GM12892 (cell line): ENCODE results near the gene SMPD3. TPM values are rescaled to one million over a fixed set of nuclear protein-coding genes. Genes with fewer than 3 reads are reported as not detected.
A peak's percentile ranks its signal among the peaks of the same experiment; 100 is the strongest.
"Not testable (repeated sequence)": the region's sequence is repeated elsewhere in the genome, so short reads cannot be mapped to it uniquely, and the experiment has no call there.

Source experiments
- DNase-seq: peaks from one replicate; pipeline ENCODE4 v3.0.0; 2011; ENCODE audit not compliant: insufficient read length
- FAIRE-seq: peaks from 2 replicates; lab custom pipeline; 2011; peaks lifted over from hg19 to GRCh38; lab: Jason Lieb, UNC
- POLR2A ChIP-seq: IDR thresholded peaks from 2 replicates; pipeline ENCODE4 v1.6.1; 2011; ENCODE audit warnings: low read depth, low read length, control low read depth
- POLR2AphosphoS5 ChIP-seq: IDR thresholded peaks from 2 replicates; pipeline ENCODE4 v1.6.1; 2011; ENCODE audit warnings: low read depth, low read length, control low read depth
- TAF1 ChIP-seq: IDR thresholded peaks from 2 replicates; pipeline ENCODE4 v1.6.1; 2011; ENCODE audit warnings: low read depth, mild to moderate bottlenecking, control low read depth, low read length, borderline replicate concordance
- polyA plus RNA-seq: library from polyadenylated mRNA; unstranded; fragments of >200 nt; gene quantifications from one replicate; pipeline ENCODE4 v1.2.1, GENCODE V29; 2012; ENCODE audit warnings: missing spikeins, inconsistent platforms; ENCODE audit not compliant: missing spikeins

Gene SMPD3
- polyA plus RNA-seq, result 0.38 TPM

- TF ChIP-seq POLR2A (no peak), TAF1 (no peak), POLR2AphosphoS5 (no peak)
- peak; percentile 97 for FAIRE-seq
- peak; percentile 94 for DNase-seq
These were observed at the start of gene SMPD3 for GRCh38 chr16:68448360-68448970. Gene SMPD3, minus strand, starts transcription at chr16:68448508. Its CDS starts 76,327 bp downstream, at chr16:68372181.

DNA sequence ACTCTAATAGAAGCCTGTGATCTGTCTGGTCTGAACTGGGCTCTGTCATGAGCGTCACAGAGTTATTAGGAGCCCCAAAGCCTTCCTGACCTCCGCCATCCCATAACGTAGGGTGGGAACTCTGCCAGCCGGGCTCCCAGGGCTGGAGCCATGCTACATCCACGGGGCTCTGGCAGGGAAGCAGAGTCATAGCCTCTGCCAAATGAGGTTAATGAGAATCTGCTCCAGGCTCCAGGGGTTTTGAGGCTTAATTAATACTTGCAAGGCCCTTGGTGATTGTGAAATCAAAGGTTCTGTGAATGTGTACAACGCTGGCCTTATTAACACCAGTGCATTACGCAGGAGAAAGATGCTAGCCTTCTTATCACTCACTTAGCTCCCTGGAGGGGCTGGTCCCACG is 48.4 kb upstream of the SMPD3 start:
- no peak for TF ChIP-seq POLR2A
- TF ChIP-seq TAF1, result no peak
- no peak for TF ChIP-seq POLR2AphosphoS5
- DNase-seq, result no peak
- no peak for FAIRE-seq

DNA sequence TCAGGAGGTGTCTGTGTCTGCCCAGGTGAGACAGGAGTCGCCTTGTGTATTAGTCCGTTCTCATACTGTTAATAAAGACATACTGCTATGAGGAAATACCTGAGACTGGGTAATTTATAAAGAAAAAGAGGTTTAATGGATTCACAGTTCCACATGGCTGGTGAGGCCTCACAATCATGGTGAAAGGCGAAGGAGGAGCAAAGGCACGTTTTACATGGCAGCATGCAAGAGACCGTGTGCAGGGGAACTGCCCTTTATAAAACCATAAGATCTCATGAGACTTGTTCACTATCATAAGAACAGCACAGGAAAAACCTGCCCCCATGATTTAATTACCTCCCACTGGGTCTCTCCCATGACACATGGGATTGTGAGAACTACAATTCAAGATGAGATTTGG is 46.0 kb upstream of the SMPD3 start:
- DNase-seq, FAIRE-seq: not testable (repeated sequence)

DNA sequence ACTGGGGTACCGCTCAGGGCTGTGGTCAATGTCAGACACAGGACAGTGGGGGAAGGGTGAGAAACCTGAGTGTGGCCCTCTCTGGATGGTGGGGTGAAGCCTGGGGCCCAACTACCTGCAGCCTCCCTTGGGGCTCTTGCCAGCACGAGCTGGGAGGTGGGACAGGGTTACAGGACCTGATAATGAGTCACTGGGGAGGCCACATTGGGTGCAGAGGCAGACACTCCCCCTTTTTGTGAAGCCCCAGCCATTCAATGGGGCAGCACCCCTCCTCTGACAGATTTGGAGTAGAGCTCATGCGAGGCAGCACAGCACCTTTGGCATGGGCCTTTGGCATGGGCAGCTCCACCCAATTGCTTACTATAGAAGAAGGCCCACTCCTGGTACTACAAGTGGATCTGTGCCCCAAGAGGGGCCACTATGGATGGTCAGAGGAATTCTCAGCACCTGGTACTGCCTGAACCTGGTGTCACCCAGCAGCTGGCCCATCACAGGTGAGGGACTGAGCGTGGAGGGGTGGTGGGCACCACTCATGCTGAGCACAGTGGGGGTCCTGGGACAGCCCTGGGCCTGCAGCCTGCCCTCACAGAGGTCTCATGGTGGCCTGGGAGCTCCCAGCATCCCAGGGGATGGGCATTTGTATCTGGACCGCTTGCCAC is 45.2 kb upstream of the SMPD3 start:
- no peak for FAIRE-seq
- no peak for TF ChIP-seq POLR2A
- DNase-seq, result no peak

DNA sequence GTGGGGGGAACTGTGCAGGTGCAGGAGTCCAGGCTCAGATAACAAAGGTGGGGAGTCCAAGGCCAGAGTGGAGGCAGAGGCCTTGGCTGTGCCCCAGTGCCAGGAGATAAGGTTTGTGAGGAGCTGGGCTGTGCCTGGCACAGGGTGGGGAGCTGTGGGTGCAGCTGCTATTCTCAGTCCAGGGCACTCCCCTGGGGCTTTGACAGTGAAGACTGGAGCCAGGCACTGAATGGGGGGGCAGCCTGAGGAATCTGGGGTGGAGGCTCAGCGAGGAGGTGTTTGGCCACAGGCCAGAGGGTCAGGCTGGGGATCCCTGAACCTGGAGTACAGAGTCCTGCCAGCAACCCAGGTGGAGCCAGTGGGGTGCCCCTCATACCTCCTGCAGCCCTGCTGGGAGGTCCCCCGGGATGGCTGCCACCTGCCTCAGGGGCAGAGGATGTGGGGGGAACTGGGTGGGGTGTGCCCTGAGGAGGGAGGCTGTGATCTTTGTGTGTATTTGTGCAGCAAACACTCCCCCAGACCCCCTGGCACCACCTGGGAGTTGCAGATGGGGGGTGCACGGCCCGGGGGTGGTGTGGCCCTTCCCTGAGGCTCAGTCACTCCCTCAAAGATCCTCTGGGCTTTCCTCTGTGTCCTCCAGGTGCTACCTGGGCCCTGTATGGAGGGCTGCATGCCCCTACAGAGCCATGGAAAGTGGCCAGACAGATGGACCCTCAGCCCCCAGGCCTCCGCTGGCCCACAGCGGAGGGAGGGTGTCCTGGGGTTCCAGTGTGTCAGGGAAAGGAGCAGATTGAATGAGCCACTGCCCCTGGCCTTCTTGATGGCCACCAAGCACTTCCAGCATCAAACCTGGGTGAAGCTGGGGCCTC is 44.5 kb upstream of the SMPD3 start:
- TF ChIP-seq POLR2AphosphoS5 (no peak), POLR2A (no peak), TAF1 (no peak)
- no peak for DNase-seq
- FAIRE-seq, result no peak

DNA sequence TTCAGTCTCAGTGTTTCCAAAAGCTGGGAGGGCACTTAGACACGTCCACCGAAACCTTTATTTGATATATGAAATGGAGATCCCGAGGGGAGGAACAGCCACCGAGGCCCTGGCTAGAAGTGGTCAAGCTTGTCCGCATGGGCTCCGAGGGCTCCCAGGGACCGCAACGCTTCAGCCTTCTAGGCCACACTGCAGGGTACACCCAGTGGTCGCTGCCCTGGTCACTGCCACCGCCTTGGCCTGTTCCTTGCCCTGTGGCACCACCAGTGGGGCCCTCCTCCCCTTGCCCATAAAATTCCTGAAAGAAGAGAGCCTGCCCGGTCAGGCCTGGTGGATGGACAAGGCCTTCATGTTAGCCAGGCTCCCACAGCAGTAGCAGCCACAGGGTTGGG is 43.8 kb upstream of the SMPD3 start:
- DNase-seq (no peak), FAIRE-seq (no peak)
- TF ChIP-seq POLR2AphosphoS5 (no peak), POLR2A (no peak), TAF1 (no peak)

DNA sequence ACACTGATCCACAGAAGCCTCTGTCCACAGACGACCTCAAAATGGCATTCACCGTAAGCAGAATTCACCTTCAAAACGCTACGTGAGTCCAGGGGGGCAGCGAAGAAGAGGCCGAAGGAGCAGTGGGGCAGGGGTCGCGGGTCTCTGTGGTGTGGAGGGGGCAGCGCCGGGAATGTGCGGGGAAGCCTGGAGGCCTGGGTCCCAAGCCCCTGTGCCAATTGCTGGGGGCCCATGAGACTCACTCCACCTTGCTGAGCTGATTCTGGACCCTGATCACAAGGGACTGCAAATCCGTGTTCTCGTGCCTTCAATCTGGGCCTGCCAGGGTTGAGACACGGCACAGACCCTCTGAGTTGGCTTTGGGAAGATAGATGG is 43.3 kb upstream of the SMPD3 start:
- FAIRE-seq (no peak), DNase-seq (no peak)
- no peak for TF ChIP-seq TAF1
- TF ChIP-seq POLR2A, result no peak
- TF ChIP-seq POLR2AphosphoS5, result no peak

DNA sequence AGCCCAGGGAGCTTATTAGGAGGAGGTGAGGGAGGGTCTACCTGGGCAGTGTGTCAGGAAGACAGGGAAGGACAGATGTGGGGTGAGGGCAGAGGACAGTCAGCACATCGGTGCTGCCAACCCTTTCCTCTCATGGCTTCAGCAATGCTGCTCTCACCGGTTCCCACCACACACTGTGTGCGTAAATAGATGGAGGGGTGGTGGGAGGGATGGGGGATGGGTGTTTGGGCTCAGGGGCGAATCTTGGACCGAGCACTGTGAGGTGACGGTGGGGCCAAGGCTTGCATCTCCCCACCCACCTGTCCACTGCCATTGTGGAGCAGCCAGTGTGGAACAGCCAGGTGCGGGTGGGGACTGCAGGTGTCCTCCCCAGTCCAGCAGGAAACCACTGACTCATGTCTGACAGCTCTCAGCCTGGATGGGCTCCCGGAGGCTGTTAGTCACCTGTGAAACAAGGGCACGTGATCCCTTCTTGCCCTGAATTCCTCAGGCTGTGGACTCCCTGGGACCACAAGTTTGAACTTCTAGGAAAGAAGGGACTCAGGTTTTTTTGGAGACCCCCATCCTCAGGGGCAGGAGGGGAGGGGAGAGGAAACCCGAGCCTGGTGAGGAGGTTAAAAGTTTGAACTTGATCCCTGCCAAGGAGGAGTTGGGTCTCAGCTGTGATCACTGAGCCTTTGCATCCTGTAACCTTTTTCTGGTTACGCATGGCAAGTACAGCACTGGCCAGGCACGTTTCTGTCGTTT is 42.7 kb upstream of the SMPD3 start:
- FAIRE-seq (peak; percentile 87), DNase-seq (peak; percentile 42)
- no peak for TF ChIP-seq POLR2AphosphoS5
- no peak for TF ChIP-seq TAF1
- no peak for TF ChIP-seq POLR2A

GRCh38 chr16:68490358-68490757 is 42.0 kb upstream of the SMPD3 start:
- FAIRE-seq, result no peak
- DNase-seq, result no peak

GRCh38 chr16:68488554-68488953 is 40.2 kb upstream of the SMPD3 start:
- DNase-seq, result no peak
- TF ChIP-seq POLR2A (no peak), TAF1 (no peak), POLR2AphosphoS5 (no peak)
- no peak for FAIRE-seq

More at GRCh38 chr16:68490358-68490757, 42.0 kb upstream of the SMPD3 start:
- no peak for TF ChIP-seq POLR2AphosphoS5
- no peak for TF ChIP-seq TAF1
- no peak for TF ChIP-seq POLR2A

DNA sequence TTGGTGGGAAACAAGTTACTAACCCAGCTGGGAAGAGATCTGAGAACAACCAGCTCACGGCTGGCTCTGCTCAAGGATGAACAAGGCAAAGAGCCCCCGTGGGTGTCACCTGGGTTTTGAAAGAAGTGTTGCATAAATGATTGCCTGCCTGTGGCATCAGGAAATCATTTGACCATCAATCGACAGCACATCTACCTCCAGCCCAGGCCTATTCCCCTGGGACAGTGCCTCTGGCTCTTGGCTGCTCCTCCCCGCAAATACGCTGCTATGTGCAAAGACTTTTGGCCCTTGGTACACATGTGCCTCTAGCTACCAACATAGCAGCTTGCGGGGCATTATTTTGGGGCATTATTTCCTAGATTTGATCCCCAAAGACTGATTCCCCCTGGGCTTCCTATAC is 39.4 kb upstream of the SMPD3 start:
- FAIRE-seq (no peak), DNase-seq (no peak)
- TF ChIP-seq TAF1 (no peak), POLR2A (no peak), POLR2AphosphoS5 (no peak)

GRCh38 chr16:68487203-68487514 is 38.9 kb upstream of the SMPD3 start:
- FAIRE-seq, result no peak
- no peak for DNase-seq
- TF ChIP-seq TAF1 (no peak), POLR2A (no peak), POLR2AphosphoS5 (no peak)
